Astrocyte (in vitro differentiated cells and primary cell): ENCODE results near the gene EP400.

Experiments
- CTCF ChIP-seq: IDR thresholded peaks from 2 replicates; pipeline ENCODE4 v1.5.1; 2011; ENCODE audit warnings: low read depth, mild to moderate bottlenecking, inconsistent platforms, low read length, moderate library complexity; ENCODE audit not compliant: insufficient read depth
- EZH2 ChIP-seq: IDR thresholded peaks from 2 replicates; pipeline ENCODE4 v1.6.1; 2012; ENCODE audit warnings: mild to moderate bottlenecking, low read length, inconsistent platforms; ENCODE audit not compliant: insufficient read depth

GRCh38 chr12:131950182-131950913 is 606 bp downstream of the EP400 start:
- no peak for TF ChIP-seq CTCF
- no peak for TF ChIP-seq EZH2
